ENCODE results near the gene CNST.
A peak's percentile ranks its signal among the peaks of the same experiment; 100 is the strongest.
"Not testable (repeated sequence)": the region's sequence is repeated elsewhere in the genome, so short reads cannot be mapped to it uniquely, and the experiment has no call there.

CNST gene

DNA sequence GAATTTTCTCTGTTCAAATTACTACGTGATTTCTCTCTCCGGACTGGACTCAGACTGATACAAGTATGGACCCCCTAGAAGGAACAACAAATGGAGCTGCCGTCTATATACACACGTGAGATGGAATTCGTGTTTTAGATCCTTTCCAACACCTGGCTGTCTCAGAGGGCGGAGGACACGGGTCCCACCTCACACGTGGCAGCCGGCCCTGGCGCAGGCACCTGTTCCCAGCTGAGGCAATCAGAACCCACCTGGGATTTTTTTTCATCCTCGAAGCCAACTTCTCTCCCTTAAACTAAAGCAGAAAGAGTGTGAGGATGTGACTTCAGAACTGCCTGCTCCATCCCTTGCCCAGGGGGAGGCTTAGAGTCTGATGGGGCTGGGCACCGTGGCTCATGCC lies 123.8 kb downstream of the CNST start:
- Histone ChIP-seq H3K27ac (ENCODE audit: low read depth, low read length) (no peak overlapping the region), H3K27me3 (ENCODE audit: insufficient read depth, low read length) (no peaks in the 10 kb centered on the region), H2AFZ (ENCODE audit: low read length, unreplicated experiment) (peak overlapping the region; percentile 51), H3K36me3 (ENCODE audit: insufficient read depth, low read length) (no peaks in the 10 kb centered on the region), H3K4me3 (ENCODE audit: low read depth, low read length) (peak overlapping the region; percentile 51; the same call in 1 of the 2 replicates), H3K79me2 (ENCODE audit: control insufficient read depth, insufficient read depth, low read length, unreplicated experiment) (no peaks in the 10 kb centered on the region), H3K4me1 (ENCODE audit: control insufficient read depth, insufficient read depth, low read length, unreplicated experiment) (no peaks in the 10 kb centered on the region)

DNA sequence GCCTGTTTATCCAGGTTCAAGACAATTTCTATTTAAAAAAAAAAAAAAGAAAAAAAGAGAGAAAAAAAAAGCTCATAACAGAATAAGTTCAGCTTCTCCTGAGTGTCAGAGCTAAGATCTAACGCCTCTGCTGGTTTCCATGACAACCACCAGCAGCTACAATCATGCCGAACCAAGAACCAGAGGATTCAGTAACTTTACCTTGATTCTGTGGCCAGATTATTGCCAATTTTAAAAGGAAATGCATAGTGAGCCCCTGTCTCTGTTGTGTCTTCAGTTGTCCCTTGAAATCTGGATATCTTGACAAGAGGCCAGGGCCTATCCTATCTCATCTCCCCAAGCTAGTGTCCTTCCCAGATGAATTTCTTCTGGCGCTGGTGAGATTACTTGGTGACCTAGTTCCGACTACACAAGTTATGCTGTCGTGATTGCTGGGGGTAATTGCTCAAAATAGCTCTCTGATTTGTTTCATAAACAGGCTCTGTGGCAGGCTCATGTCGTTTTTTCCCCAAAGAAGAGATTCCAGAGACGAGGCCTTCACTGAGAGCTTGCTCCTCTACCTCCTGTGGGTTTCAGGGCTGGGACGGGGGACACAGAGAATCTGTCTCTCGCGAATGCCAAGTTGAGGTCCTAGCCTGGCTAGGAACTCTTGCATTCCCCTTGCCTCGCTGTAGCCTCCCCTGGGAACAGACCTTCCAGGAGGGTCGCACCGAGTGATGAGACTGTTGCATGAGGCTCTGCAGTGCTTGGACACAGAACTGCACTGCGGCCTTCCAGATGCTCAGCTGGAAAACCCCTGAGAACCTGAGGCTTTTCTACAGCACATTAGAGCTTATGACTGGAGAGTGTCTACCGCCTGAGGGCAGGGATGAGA lies 125.6 kb downstream of the CNST start:
- Histone ChIP-seq H3K27ac (ENCODE audit: low read depth, low read length) (no peak overlapping the region), H3K27me3 (ENCODE audit: insufficient read depth, low read length) (no peaks in the 10 kb centered on the region), H3K79me2 (ENCODE audit: control insufficient read depth, insufficient read depth, low read length, unreplicated experiment) (no peaks in the 10 kb centered on the region), H3K4me3 (ENCODE audit: low read depth, low read length) (no peak overlapping the region), H2AFZ (ENCODE audit: low read length, unreplicated experiment) (no peak overlapping the region), H3K36me3 (ENCODE audit: insufficient read depth, low read length) (no peaks in the 10 kb centered on the region), H3K4me1 (ENCODE audit: control insufficient read depth, insufficient read depth, low read length, unreplicated experiment) (no peaks in the 10 kb centered on the region)

DNA sequence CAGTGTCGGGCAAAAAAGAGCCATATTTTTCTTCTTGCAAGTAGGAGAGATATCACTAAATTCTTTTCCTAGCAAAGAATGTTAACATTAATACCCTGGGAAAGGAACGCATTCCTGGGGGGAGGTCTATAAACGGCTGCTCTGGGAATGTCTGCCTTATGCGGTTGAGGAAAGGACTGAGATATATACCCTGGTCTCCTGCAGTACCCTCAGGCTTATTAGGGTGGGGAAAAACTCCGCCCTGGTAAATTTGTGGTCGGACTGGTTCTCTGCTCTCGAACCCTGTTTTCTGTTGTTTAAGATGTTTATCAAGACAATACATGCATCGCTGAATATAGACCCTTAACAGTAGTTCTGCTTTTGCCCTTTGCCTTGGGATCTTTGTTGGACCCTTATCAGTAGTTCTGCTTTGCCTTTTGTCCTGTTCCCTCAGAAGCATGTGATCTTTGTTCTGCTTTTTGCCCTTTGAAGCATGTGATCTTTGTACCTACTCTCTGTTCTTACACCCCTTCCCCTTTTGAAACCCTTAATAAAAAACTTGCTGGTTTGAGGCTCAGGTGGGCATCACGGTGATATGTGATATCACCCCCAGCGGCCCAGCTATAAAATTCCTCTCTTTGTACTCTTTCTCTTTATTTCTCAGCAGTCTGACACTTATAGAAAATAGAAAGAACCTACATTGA lies 128.1 kb downstream of the CNST start:
- not testable (repeated sequence) for H3K27me3 ChIP-seq (ENCODE audit: insufficient read depth, low read length); H3K79me2 ChIP-seq (ENCODE audit: control insufficient read depth, insufficient read depth, low read length, unreplicated experiment); H3K36me3 ChIP-seq (ENCODE audit: insufficient read depth, low read length); H3K4me1 ChIP-seq (ENCODE audit: control insufficient read depth, insufficient read depth, low read length, unreplicated experiment); H3K4me3 ChIP-seq (ENCODE audit: low read depth, low read length); H3K27ac ChIP-seq (ENCODE audit: low read depth, low read length); H2AFZ ChIP-seq (ENCODE audit: low read length, unreplicated experiment)

DNA sequence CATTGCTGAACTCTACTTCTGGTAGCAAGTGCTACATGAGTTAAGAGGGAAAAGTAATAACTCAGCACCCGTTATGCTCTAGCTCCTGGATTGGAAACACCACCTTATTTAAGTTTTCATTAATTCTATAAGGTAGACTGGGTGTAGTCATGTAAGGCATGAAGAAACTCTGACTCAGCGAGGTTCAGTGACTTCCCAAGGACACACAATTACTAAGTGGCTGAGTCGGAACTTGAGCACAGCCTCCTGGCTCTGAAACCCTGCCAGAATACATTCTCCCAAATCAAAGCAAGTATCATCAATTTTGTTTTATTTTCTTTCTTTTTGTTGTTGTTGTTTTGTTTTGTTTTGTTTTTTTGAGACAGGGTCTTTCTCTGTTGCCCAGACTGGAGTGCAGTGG lies 128.9 kb downstream of the CNST start:
- Histone ChIP-seq H3K4me3 (ENCODE audit: low read depth, low read length) (no peak overlapping the region), H3K27me3 (ENCODE audit: insufficient read depth, low read length) (no peaks in the 10 kb centered on the region), H3K4me1 (ENCODE audit: control insufficient read depth, insufficient read depth, low read length, unreplicated experiment) (no peaks in the 10 kb centered on the region), H3K36me3 (ENCODE audit: insufficient read depth, low read length) (no peaks in the 10 kb centered on the region), H3K79me2 (ENCODE audit: control insufficient read depth, insufficient read depth, low read length, unreplicated experiment) (no peaks in the 10 kb centered on the region), H3K27ac (ENCODE audit: low read depth, low read length) (no peak overlapping the region), H2AFZ (ENCODE audit: low read length, unreplicated experiment) (no peak overlapping the region)

DNA sequence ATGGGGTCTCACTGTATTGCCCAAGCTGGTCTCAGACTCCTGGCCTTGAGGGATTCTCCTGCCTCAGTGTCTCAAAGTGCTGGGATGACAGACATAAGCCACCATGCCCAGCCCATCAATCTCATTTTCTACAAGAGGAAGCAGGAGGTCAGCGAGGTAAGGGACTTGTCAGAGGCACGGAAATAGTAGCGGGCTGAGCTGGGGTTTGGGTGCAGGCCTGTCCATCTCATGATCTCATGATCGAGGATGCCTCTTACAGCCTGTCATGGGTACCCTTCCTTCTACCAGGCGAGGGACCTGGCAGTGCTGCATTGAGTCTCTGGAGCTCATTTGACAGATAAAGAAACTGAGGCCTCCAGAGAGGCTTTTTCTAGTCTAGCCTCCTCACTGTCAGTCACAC lies 129.4 kb downstream of the CNST start:
- no peaks in the 10 kb centered on the region for H3K4me1 ChIP-seq (ENCODE audit: control insufficient read depth, insufficient read depth, low read length, unreplicated experiment)
- H3K36me3 ChIP-seq (ENCODE audit: insufficient read depth, low read length) = no peaks in the 10 kb centered on the region
- no peaks in the 10 kb centered on the region for H3K79me2 ChIP-seq (ENCODE audit: control insufficient read depth, insufficient read depth, low read length, unreplicated experiment)
- no peak overlapping the region for H3K4me3 ChIP-seq (ENCODE audit: low read depth, low read length)
- no peak overlapping the region for H3K27ac ChIP-seq (ENCODE audit: low read depth, low read length)
- no peak overlapping the region for H2AFZ ChIP-seq (ENCODE audit: low read length, unreplicated experiment)
- no peaks in the 10 kb centered on the region for H3K27me3 ChIP-seq (ENCODE audit: insufficient read depth, low read length)

DNA sequence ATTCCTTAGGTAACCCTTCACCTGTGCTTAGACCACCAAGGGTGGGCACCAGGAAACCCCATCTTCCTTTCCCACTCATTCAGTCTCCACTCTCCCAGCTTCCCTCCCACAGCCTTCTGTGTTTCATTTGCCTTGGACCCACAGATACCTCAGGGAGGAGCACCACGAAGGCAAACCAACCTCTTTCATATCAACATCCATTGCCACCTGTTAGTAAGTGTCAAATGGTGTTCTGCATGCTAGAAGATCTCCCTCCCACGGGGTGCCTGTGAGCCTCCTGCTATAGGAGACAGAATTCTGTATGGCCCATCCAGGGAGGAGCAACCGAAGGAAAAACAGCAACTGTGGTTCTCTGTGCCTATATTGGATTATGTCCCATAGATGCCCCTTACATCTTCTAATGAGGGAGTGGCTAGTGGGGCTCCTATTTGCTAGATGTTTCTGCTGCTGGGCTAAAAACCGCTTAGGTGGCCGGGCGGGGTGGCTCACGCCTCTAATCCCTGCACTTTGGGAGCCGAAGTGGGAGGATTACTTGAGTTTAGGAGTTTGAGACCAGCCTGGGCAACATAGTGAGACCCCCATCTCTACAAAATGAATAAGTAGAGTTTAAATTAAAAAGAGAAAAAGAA lies 132.3 kb downstream of the CNST start:
- Histone ChIP-seq H3K79me2 (ENCODE audit: control insufficient read depth, insufficient read depth, low read length, unreplicated experiment) (no peaks in the 10 kb centered on the region), H2AFZ (ENCODE audit: low read length, unreplicated experiment) (peak overlapping the region; percentile 57), H3K4me1 (ENCODE audit: control insufficient read depth, insufficient read depth, low read length, unreplicated experiment) (no peaks in the 10 kb centered on the region), H3K36me3 (ENCODE audit: insufficient read depth, low read length) (no peaks in the 10 kb centered on the region), H3K4me3 (ENCODE audit: low read depth, low read length) (peak overlapping the region; percentile 25; the same call in 1 of the 2 replicates), H3K27me3 (ENCODE audit: insufficient read depth, low read length) (no peaks in the 10 kb centered on the region), H3K27ac (ENCODE audit: low read depth, low read length) (no peak overlapping the region; the same call in 1 of the 2 replicates)

DNA sequence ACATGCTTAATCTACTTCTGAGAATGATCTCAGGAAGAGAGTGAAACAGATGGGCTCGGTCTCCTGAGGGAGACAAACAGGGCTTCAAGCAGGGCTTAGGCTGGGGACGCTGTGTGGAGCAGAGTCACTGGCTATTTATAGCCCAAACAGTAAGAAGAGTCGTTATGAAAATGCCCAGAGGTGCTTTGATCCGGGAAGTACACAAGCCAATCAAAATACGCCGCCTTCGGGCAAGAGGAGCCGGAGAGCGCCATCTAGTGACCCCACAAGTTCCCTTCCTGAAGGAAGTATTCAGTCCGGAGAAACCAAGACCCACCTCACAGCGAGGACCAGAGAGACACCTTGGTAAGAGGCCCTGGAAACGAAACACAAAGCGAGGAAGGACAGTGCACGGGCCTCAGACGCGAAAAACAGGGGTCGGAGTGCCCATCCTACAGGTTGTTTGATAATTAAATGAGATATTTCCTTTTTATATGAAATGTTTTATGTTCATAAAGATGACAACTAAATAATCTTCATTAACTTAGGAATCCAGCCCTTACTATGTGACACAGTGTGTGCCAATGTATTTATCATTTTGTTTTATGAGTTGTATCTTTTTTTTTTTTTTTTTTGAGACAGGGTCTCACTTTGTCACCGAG lies 133.0 kb downstream of the CNST start:
- no peaks in the 10 kb centered on the region for H3K27me3 ChIP-seq (ENCODE audit: insufficient read depth, low read length)
- H2AFZ ChIP-seq (ENCODE audit: low read length, unreplicated experiment) = peak overlapping the region; percentile 79
- H3K36me3 ChIP-seq (ENCODE audit: insufficient read depth, low read length) = no peaks in the 10 kb centered on the region
- H3K27ac ChIP-seq (ENCODE audit: low read depth, low read length) = no peak overlapping the region; the same call in 1 of the 2 replicates
- no peaks in the 10 kb centered on the region for H3K4me1 ChIP-seq (ENCODE audit: control insufficient read depth, insufficient read depth, low read length, unreplicated experiment)
- peak overlapping the region; percentile 25; the same call in 1 of the 2 replicates for H3K4me3 ChIP-seq (ENCODE audit: low read depth, low read length)
- H3K79me2 ChIP-seq (ENCODE audit: control insufficient read depth, insufficient read depth, low read length, unreplicated experiment) = no peaks in the 10 kb centered on the region

DNA sequence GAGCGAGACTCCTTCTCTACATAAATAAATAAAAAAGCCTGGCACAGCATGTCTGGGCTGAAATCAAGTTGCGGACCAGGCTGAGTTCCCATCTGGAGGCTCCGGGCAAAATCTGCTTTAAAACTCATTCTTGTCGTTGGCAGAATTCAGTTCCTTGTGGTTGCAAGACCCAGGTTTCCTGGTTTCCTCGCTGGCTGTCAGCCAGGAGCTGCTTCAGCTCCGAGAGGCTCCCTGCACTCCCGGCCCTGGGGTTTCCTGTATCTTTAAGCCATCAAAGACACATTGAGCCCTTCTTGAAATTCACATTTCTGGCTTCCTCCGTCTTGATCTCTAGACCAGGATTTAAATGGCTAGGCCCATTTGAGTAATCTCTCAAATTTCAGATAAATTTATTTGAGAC lies 137.3 kb downstream of the CNST start:
- no peaks in the 10 kb centered on the region for H3K79me2 ChIP-seq (ENCODE audit: control insufficient read depth, insufficient read depth, low read length, unreplicated experiment)
- H2AFZ ChIP-seq (ENCODE audit: low read length, unreplicated experiment) = no peak overlapping the region
- no peaks in the 10 kb centered on the region for H3K27me3 ChIP-seq (ENCODE audit: insufficient read depth, low read length)
- H3K4me3 ChIP-seq (ENCODE audit: low read depth, low read length) = no peak overlapping the region
- no peaks in the 10 kb centered on the region for H3K36me3 ChIP-seq (ENCODE audit: insufficient read depth, low read length)
- peaks cover 8% of the 10 kb centered on the region for H3K4me1 ChIP-seq (ENCODE audit: control insufficient read depth, insufficient read depth, low read length, unreplicated experiment)
- no peak overlapping the region for H3K27ac ChIP-seq (ENCODE audit: low read depth, low read length)

DNA sequence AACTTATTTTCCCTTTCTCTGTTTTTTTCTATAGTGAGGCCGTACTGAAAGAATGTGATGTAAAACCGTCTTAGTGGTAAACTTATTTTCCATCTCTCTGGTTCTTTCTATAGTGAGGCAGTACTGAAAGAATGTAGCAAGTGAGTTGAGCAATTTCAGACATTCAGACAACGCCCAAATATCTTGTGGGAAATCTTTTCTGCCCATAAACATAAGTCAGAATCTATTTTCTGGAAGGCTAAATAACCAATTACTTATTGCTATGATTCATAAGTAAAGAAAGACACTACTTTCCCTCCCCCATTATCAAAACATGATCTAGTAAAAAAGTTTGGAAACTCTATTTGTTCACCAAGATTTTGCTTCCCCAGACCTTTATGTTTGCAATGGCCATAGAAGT lies 139.1 kb downstream of the CNST start:
- H2AFZ ChIP-seq (ENCODE audit: low read length, unreplicated experiment) = peak overlapping the region; percentile 83
- peak overlapping the region; percentile 87 for H3K27ac ChIP-seq (ENCODE audit: low read depth, low read length)
- H3K4me1 ChIP-seq (ENCODE audit: control insufficient read depth, insufficient read depth, low read length, unreplicated experiment) = peaks cover 8% of the 10 kb centered on the region

DNA sequence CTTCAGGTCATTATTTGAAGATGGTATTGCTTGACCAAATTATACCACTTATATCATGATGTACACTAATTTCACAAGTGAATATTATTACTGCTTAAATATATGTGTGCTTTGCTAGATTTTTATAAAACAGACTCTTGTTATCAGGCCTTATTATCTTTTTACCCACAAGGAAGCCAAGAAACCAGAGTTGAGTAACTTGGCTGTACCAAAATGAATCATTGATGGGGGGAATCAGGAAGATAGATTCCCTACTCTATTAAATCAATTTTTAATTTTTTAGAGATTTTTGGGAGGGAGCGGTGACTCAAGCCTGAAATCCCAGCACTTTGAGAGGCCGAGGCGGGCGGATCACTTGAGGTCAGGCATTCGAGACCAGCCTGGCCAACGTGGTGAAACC lies 141.9 kb downstream of the CNST start:
- Histone ChIP-seq H3K4me1 (ENCODE audit: control insufficient read depth, insufficient read depth, low read length, unreplicated experiment) (peaks cover 8% of the 10 kb centered on the region), H3K4me3 (ENCODE audit: low read depth, low read length) (no peak overlapping the region), H2AFZ (ENCODE audit: low read length, unreplicated experiment) (no peak overlapping the region), H3K79me2 (ENCODE audit: control insufficient read depth, insufficient read depth, low read length, unreplicated experiment) (no peaks in the 10 kb centered on the region), H3K27me3 (ENCODE audit: insufficient read depth, low read length) (peaks cover 10% of the 10 kb centered on the region; the same call in 1 of the 2 replicates), H3K27ac (ENCODE audit: low read depth, low read length) (0 out of 2 replicates have a peak overlapping the region, but pooled peaks have one; percentile 27), H3K36me3 (ENCODE audit: insufficient read depth, low read length) (no peaks in the 10 kb centered on the region)

More for the DNA sequence above, 139.1 kb downstream of the CNST start:
- no peaks in the 10 kb centered on the region for H3K27me3 ChIP-seq (ENCODE audit: insufficient read depth, low read length)
- H3K79me2 ChIP-seq (ENCODE audit: control insufficient read depth, insufficient read depth, low read length, unreplicated experiment) = no peaks in the 10 kb centered on the region
- H3K4me3 ChIP-seq (ENCODE audit: low read depth, low read length) = 0 out of 2 replicates have a peak overlapping the region, but pooled peaks have one; percentile 30
- no peaks in the 10 kb centered on the region for H3K36me3 ChIP-seq (ENCODE audit: insufficient read depth, low read length)
